HG02588 (cell line): ENCODE measurements around the gene ZBTB17.
A peak's percentile ranks its signal among the peaks of the same experiment; 100 is the strongest.
"Not testable (repeated sequence)": the region's sequence is repeated elsewhere in the genome, so short reads cannot be mapped to it uniquely, and the experiment has no call there.

Experiments
- ATAC-seq: cut with Tn5 transposase; IDR thresholded peaks from one replicate; pipeline ENCODE4 v1.9.1; 2021; ENCODE audit warnings: mild to moderate bottlenecking, moderate library complexity; ENCODE audit not compliant: unreplicated experiment

The ZBTB17 gene

DNA sequence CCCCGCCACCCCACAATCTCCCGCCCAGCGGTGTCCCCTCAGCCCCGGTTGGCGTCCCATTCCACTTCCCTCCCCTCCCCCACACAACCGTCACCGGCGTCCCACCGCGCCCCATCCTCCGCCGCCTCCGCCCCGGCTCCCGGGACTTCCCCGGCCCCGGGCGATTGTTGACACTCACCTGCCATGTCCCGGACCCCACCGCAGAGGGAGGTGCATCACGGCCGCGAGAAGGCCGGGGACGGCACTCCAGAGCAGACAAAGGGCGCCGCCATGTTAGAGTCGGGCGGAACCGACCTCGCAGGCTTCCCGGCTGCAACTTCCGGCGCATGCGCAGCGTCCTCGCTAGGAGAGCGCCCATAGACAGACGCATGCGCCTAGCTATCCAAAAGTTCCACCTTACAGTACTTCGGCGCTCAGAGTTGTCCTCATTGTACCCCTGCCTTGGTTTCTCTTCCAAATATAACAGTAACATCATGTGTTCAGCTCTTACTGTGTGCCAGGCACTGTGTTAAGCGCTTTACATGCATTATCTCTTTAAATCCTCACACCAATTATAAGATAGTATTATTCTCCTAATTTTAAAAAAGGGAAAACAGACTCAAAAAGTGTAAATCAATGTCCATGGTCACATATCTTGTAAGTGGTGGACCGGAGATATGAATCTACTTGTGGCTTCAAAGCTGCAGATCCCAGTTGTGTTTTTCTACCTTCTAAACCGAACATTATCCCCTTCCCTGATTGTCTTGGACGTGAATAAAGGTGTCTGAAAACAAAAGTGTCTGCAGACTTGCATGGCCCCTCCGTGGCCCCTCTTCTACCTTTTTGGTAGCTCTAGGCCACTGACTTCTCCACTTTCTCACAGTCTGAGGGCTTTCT is at the start of gene ZBTB17:
Gene ZBTB17 (minus strand): TSS at position 297 of the 876 bp plus-strand sequence. CDS start 27,606 bp downstream, outside the sequence.
- ATAC-seq = peak; percentile 67

DNA sequence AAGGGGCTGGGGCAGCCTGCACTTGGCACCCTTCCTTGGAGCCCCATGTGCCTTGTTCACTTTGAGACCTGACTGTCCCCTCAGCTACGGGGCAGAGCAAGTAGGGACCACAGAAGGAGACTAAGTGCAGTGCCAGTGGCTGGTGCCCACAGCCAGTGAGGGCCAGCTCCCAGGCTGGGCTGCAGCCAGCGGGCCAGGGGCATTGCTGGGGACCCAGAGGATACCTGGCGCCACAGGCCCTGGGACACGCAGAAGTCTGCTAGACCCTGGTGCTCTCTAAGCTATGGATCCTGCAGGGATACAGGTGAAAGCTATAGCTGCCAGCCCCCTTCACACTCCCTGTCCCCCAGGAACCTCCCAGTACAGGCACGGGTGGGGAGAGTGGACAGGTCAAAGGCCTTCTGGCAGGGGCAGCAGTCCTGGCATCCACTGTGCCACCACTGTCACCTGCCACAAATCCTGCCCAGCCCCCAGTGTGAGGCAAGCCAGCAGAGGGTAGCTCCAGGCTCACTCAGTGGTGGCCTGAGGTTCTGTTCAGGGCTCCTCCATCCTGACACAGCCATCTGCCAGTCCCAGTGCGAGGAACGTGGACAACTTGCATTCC is 47.3 kb upstream of the ZBTB17 start:
- ATAC-seq = no peak

DNA sequence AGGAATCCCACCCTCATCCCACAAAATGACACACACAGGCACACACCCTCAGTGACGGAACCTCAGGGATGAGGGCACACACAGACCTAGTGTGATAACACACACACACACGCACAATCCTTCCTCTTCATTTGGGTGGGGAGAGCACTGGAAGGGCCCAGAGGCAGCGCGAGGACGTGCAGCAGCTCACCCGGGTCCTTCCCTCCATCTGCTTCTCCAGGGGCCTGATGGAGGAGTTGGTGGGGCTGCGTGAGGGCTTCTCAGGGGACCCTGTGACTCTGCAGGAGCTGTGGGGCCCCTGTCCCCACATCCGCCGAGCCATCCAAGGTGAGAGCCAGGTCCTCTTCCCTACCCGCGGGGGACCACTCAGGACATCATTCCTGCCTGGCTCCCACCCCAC is 46.5 kb upstream of the ZBTB17 start:
- no peak for ATAC-seq

- ATAC-seq = no peak
Measured at GRCh38 chr1:16021681-16022080, 45.8 kb upstream of the ZBTB17 start, which contains the start of gene CLCNKA. CLCNKA (plus strand) TSS chr1:16022036; CDS start chr1:16022620, 584 bp downstream.

DNA sequence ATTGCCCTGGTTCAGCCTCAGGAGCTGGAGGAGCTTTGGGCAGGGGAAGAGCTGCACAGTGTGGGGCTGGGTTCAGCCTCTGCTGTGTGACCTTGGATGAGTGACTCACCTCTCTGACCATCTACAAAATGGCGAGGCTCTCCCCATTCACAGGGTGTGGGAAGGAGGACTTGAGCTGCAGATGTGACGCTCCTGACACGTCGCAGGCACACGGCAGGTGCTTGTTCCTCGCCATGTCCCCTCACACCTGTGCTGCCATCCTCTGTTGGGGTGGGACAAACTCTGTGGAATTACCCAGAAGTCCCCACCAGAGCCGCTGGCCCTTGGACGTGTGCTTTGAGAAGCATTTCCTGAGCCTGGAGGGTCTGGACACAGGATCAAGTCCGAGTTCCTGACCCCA is 45.0 kb upstream of the ZBTB17 start:
- ATAC-seq = not testable (repeated sequence)

DNA sequence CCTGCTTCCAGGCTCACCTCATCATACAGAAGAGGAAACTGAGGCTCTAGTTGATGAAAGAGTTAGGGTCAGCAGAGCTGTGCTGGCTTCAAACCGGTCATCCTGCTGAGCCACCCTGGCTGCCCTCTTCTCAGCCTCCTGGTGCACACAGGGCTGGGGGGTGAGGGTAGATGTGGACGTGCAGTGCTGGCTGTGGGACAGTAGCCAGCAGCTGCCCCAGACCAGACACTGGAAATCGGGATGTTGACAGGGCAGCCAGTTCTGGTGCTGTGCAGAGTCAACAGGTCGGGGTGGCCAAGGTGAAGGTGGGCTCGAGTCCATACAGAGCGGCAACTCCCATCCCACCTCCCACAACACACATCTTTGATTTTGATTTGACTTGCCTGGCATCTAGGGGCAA is 44.4 kb upstream of the ZBTB17 start:
- ATAC-seq = no peak

DNA sequence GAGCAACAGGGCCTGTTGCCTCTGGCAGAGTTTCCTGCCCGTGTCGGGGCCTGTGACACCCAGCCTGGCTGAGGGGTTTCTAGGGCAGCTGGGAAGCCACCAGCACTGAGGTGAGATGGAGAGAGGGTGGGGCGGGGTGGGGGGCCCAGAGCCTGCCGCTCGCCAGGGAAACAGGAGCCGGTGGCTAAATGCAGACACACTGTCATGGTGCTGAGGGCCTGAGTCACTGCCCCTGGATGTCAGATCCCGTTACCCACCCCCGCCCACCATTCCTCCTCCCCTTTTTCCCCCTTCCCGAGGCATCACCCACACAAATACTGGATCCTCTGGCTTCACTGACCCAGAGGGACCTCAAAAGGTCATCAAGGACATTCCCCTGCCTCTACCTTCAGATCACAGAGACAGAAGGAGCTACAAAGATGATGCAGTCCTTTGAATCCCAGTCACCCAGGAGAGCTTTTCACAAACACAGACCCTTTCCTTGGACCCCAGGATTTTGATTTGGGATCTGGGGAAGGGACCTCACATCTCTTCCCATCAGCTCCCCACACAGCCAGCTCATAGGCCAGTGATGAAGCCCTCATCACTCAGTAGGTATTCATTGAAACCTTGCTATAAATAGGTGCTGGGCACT is 43.9 kb upstream of the ZBTB17 start:
- no peak for ATAC-seq

DNA sequence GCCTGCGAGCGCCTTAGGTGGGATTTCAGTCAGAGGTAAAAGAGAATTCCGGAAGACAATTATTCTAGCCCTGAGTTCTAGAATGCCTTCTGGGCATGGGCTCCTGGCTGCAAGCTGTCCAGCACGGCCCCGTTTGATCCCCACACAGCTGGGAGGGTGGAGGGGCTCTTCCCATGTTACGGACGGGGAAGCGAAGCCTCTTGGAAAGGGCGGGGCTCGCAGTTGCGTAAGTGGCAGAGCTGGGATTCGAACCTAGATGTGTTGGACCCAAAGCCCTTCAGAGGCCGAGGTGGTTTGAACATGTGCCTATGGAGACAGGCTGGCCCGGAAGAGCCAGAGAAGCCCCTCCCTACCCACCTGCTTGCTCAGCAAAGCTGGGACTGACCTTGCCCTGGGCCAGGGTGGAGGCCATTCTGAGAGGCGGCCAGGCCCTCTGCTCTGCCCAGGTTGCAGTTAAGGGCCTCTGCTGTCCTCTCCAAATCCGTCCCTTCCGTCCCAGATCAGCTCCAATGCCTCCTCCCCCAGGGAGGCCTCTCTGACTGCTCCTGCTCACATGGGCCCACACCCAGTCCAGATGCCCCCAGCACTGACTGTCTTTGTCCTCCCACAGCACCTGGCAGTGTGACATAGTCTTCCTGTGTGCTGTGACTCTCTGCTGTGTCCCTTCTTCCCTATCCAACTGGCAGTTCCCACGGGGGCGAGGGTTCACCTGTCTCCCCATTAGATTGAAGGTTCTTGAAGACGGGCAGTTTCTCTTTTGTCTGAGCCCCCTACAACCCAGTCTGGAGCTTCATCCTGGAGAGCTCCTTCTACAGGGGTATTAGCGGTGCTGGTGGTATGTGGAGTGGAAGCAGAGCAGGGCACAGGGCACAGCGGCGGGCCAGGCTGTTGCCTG is 43.1 kb upstream of the ZBTB17 start:
- ATAC-seq = no peak

DNA sequence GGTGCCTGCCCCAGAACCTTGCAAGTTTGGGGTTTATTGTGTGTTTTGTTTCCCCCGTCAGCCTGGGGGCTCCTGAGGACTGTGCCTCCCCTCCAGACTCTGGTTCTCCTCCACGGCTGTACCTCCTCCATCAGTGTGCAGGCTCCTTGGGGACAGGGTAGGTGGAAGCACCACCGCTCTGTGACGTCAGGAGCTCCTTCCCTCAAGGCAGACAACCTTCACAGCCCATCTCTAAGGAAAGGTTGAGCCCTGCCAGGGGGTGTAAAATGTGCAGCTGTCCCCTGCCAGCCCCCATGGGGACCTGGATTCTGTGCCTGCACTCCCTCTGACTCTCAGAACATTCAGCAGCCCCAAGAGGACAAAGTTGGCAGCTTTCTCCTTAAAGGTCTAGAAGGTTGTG is 42.4 kb upstream of the ZBTB17 start:
- no peak for ATAC-seq

GRCh38 chr1:16017461-16018303 is 41.8 kb upstream of the ZBTB17 start, which contains the start of gene HSPB7:
HSPB7 (minus strand) TSS chr1:16018043; CDS start chr1:16017963, 80 bp downstream.
- no peak for ATAC-seq

GRCh38 chr1:16017076-16017460 is 41.2 kb upstream of the ZBTB17 start:
- no peak for ATAC-seq

DNA sequence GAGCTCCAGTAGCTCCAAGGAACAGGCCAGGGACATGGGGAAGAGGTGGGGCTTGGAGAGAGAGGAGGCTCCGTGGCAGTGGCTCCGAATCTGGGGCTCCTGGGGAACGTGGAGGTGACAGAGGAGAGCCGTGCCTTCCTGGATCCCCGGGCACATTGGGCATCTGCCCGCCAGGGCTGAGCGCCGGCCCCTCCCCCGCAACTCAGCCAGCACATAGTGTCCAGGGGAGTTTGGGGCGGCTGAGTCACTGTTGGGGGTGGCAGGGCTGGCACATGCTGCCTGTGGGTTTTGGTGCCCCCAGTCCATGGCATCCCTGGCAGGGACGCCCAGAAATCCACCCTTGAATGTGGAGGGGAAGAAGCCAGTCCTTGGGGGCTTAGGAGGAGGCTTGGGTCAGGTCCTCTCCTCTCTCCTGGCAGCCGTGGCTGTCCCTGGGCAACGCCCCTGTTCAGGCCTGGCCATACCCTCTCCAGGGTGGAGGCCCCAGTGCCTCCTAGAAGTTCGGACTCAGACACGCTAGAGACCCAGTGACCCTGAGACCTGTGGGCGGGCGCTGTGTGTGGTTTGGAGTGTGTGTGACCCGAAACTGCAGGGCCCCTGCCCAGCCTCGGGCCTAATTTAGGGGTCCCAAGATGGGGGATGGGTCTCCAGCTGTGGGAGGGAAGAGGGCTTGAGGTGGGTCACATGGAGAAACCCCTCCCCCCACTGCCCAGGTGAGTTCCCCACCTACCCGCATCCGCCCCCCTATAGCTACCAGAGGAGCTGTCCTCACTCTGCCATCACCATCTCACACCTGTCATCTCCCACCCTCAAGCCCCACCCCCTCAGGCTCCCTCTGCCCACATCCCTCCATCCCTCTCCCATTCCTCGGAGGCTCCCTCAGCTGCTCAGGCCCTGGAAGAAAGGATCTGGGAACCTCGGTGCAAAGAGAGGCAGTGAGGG is 40.3 kb upstream of the ZBTB17 start:
- no peak for ATAC-seq

GRCh38 chr1:16015491-16015890 is 39.6 kb upstream of the ZBTB17 start:
- ATAC-seq = no peak

GRCh38 chr1:16014509-16015482 is 38.9 kb upstream of the ZBTB17 start:
- peak; percentile 35 for ATAC-seq

GRCh38 chr1:16013908-16014258 is 38.0 kb upstream of the ZBTB17 start:
- ATAC-seq = no peak

GRCh38 chr1:16013220-16013907 is 37.5 kb upstream of the ZBTB17 start:
- ATAC-seq = peak; percentile 29
